Esophagus mucosa (tissue), 1 donor: ENCODE data around the gene CHCHD4. TPM values are rescaled to one million over a fixed set of nuclear protein-coding genes. Genes with fewer than 3 reads are reported as not detected.

ENCODE experiments used
- ATAC-seq: fragments of 200-7000 bp; cut with Tn5 transposase; one replicate; pipeline ENCODE4 v1.9.1; 2020
- total RNA-seq: library from RNA; stranded (reverse); gene quantifications from one replicate; pipeline ENCODE4 v1.2.4, GENCODE V29; 2023
- donor health status: DM: yes; HTN: yes; CAD: no.

The CHCHD4 gene
- total RNA-seq: 13.0 TPM

GRCh38 chr3:14124615-14125192, at the start of gene CHCHD4, which contains the start of gene TMEM43:
Gene CHCHD4 (minus strand): TSS chr3:14124870. CDS start chr3:14124676, 194 bp downstream.
Gene TMEM43 (plus strand): TSS chr3:14125052. CDS start chr3:14125194, 142 bp downstream.
- ATAC-seq: peak; percentile 86

DNA sequence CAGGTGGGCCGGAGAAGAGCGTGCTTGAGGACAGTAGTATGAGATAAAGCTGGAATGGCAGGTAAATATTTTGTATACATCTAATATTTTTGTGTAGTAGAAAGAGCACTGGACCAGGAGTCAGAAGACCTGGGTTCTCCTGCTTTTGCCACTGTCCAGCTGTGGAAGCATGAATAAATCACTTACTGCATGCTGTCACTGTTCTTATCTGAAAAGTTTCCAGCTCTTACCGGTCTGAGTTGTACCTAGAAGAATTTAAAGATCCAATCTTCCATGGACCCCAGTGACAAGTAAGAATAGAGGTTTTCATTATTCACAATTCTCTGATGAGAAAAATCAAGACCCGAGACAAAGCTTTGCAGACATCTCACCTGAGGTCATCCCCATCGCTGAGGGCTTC, 47.8 kb upstream of the CHCHD4 start:
- no peak for ATAC-seq

- no peak for ATAC-seq
Measured at GRCh38 chr3:14170531-14171159, 46.0 kb upstream of the CHCHD4 start.

DNA sequence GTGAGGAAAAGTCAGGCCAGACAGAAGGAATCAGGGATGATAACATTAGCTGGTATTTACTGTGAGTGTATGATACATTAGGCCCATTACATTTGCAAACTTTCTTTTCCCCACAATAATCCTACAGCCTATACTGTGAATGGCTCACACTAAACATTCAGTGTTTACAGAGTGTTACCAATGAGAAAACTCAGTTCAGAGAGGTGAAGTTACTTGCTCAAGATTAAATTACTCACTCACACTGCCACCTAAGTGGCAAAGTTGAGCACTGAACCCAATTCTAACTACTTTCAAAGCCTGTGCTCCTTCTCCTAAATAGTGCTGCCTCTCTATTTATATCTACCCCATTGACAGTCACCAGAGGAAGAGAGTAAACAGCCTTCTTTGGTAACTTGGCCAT, 45.2 kb upstream of the CHCHD4 start:
- ATAC-seq: no peak

- no peak for ATAC-seq
Measured at GRCh38 chr3:14169435-14169834, 44.8 kb upstream of the CHCHD4 start.

GRCh38 chr3:14166877-14167603, 42.4 kb upstream of the CHCHD4 start:
- ATAC-seq: no peak

DNA sequence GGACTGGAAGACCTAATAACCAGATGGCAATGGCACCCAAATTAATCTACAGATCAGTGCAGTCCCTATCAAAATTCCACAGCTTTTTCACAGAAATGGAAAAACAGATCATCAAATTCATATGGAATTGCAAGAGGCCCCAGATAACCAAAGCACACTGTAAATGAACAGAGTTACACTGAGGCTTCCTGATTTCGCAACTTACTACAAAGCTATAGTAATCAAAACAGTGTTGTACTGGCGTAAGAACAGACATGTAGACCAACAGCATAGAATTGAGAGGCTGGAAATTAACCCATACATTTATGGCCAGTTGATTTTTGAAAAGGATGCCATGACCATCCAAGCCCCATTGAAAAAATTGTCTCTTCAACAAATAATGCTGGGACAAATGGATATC, 37.5 kb upstream of the CHCHD4 start:
- no peak for ATAC-seq

DNA sequence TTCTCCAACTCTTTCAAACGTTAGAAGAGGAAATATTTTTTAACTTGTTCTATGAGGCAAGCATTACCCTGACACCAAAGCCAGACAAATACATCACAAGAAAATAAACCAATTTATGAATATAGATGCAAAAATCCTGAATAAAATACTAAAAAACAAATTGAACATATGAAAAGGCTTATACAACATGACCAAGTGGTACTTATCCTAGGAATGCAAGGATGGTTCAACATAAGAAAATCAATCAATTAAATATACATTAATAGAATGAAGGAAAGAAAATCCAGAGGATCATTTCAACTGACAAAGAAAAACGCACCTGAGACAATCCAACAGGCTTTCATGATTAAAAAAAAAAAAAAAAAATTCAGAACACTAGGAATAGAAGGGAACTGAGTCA, 36.6 kb upstream of the CHCHD4 start:
- ATAC-seq: no peak

DNA sequence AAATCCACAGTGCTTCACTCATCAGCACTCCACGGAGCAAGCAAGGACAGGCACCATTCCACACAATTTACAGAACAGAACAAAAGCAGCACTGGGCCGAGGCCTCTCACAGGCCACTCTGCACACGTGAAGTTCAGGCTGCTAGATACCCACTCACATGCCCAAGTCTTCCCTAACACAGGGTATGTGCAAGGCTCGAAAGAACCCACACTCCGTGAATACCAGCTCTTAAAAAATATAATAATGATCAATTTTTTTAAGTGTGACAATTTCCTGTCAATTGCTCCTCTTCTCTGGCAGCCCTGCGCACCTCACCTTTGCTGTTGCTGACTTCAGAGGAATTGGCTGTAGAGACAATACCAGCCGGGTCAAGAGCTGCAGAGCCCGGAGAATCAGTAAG, 34.8 kb upstream of the CHCHD4 start:
- ATAC-seq: no peak

DNA sequence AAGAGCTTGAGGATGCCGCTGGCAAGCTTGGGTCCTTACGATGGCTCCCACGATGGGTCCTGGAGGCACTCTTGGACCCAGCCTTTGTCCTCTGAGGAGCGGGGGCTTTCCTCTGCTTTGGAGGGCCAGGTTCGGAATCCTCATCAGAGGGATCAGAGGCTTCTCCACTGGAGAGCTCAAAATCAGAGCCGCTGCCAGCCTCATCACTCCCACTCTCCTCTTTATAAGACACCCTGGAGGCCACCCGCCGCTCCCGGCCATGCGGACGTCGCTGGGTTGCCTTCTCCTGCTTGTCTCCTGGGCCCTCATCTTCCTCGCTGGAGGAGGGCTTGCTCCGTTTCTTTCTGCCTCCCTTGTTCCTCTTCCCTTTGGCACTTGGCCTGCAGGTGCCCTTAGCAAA, 33.7 kb upstream of the CHCHD4 start:
- no peak for ATAC-seq

DNA sequence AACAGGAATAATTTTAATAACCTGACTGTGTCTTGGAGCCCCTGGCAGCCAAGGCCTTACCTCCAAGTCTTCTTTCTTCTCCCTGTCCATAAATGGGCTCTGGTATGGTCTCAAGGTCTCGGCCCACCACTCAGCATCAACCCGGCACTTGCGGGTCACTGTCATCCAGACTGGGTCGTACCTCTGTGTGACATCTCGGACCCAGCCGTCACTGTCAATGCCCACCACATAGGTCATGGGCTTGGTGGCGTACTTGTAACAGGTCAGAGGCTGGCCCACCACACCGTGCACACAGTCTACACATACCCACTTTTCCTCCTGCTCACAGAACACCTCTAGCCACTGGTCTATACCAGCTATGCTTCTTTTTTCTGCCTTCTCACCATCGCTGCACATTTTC, 33.3 kb upstream of the CHCHD4 start:
- ATAC-seq: peak; percentile 24

GRCh38 chr3:14156843-14157561, 32.3 kb upstream of the CHCHD4 start:
- ATAC-seq: peak; percentile 47

GRCh38 chr3:14156201-14156600, 31.5 kb upstream of the CHCHD4 start:
- ATAC-seq: peak; percentile 52

DNA sequence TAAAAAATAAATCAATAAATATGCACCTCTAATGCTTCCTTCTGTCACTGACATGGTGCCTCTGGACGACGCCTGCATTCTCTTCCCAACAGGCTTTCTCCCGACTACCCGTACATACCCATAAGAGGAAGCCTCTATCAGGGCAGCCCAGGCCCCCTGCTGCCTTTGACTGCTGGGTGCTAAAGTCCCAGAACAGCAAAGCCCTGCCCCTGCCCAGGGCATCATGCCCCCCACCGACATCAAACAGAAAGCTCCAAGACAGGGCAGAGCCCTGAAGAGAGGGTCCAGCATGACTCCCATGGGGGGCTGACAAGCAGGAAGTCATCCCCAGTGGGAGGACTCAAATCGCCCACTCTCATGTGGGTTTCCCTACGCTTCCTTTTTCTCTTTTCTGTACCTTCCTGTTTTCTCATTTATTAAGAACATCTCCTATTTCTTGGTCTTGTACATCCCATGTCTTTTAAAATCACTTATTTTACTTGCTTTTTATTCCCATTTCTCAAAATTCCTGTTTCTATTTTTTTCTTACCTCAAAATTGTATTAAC, 30.3 kb upstream of the CHCHD4 start:
- no peak for ATAC-seq

DNA sequence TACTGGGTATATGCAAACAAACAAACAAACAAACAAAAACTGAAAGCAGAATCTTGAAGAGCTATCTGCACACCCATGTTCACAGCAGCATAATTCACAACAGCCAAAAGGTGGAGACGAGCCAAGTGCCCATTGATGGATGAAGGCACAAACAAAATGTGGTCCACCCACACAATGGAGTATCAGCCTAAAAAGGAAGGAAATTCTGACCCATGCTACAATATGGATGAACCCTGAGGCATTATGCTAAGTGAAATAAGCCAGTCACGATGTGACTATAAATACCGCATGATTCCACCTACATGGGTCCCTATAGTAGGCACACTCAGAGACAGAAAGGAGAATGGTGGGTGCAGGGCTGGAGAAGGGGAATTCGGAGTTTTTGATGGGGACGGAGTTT, 29.6 kb upstream of the CHCHD4 start:
- no peak for ATAC-seq

GRCh38 chr3:14153663-14154062, 29.0 kb upstream of the CHCHD4 start:
- no peak for ATAC-seq

DNA sequence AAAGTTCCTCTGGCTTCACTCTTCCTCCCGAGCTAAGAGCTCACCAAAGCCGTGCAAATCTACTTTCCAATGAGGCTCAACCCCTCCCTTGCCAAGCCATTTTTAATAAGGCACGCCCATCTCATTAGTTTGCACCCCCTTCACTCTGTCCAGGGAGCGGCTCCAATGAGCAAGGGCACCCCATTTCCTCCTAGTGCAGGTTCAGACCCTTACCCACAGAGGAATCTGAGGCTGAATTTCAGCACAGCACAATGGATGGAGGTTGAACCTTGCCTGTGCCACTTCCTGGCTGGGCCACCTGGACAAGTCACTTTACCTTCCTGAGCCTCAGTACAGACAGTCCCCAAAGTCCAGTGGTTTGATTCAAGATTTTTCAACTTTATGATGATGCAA, 28.3 kb upstream of the CHCHD4 start:
- ATAC-seq: no peak

DNA sequence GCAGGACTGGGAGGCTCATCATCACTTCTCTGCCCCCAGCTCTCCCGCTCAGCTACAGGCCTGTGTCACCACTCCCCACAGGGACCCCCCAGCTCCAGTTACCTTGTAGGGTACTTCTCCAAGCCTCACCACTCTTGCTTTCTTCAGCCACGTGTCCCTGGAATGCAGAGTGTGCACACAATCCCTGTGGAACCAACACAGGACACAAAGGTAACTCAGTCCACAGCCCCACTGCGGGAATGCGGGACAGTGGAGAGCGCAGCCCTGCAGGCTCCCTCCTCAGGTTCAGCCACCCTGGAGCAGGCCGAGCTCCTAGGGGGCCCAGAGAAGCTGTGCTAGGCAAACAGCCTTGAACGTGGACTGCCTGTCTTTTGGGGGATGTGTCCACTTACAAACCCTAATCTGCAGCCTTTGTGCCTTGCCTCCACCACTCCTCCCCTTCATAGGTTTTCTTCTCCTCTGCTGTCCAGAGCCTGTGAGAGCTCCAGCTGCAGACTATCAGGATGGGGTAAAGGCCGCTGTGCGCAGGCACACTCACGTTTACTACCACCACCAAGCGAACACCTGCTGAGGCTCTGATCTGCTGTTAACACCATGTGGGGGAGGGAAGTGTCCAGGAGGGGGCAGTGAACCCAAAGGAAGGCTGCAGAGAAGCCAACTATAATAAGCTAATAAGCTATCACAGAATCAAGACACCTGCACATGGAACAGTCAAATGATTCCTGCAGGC, 27.7 kb upstream of the CHCHD4 start:
- ATAC-seq: no peak

DNA sequence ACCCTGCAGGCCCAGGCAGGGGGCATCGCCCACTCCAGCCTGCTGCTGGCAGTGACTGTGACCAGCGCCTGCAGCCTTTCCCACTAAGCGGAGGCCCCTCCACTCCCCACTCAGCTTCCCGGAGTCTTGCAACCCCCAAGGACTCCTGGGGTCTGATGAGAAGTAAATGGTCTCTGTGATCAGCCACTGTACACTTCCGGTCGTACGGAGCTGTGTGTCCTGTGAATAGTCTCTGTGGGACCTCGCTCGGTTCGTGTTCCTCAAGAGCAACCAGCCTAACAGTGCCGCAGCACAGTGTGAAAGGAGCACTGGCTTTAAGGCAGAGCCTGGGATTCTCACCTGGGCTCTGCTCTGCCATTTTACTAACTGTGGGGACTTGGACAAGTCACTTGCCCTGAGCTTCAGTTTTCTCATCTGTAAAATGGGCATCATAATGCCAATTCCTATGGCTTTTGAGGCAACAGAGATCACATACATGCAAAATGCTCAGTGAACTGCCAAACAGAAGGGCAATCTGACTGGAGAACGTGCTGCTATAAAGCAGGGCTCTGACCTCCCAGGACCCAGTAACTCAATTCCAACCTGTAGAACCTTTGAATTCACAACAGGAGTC, 26.9 kb upstream of the CHCHD4 start:
- no peak for ATAC-seq

GRCh38 chr3:14150491-14151230, 26.0 kb upstream of the CHCHD4 start:
- no peak for ATAC-seq

DNA sequence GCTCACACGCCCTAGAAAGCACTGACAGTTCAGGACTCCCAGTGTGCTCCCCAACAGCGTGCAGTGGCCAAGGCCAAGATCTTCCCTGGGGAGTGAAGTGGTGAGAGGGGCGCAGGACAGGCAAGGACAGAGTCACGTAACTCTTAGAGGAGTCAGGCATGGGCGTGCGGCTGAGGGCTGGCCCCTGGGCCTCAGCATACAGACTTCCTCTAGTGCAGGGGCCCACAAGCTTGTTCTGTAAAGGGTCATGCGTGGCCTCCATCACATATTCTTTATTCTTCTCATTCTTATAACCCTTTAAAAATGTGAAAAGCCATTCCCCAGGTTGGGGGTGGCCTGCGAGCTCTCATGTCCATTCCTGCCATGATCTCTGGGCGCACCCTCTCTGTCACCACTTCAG, 25.4 kb upstream of the CHCHD4 start:
- no peak for ATAC-seq
